SJSA1 (cell line): ENCODE measurements around the gene SKI. TPM values are rescaled to one million over a fixed set of nuclear protein-coding genes. Genes with fewer than 3 reads are reported as not detected.

Source experiments
- DNase-seq, 2 experiments: peaks; one replicate each; pipeline ENCODE4 v3.0.0-alpha.2; 2015 to 2020; ENCODE audit warnings: low spot score in 2 of 2, low read depth in 1 of 2
- H3K27ac ChIP-seq: fragments of 250-450 bp; sonication (Bioruptor Pico); 2 replicates; pipeline ENCODE4 v1.5.1; 2020; ENCODE audit warnings: mild to moderate bottlenecking, moderate library complexity
- H3K27me3 ChIP-seq: fragments of 250-450 bp; sonication (Bioruptor Pico); replicated peaks from 2 replicates; pipeline ENCODE4 v1.5.1; 2020; ENCODE audit warnings: mild to moderate bottlenecking, moderate library complexity
- H3K36me3 ChIP-seq: fragments of 250-450 bp; sonication (Bioruptor Pico); 2 replicates; pipeline ENCODE4 v1.5.1; 2020; ENCODE audit warnings: mild to moderate bottlenecking
- H3K4me1 ChIP-seq: fragments of 250-450 bp; sonication (Bioruptor Pico); replicated peaks from 2 replicates; pipeline ENCODE4 v1.6.1; 2021; ENCODE audit warnings: mild to moderate bottlenecking
- H3K4me3 ChIP-seq: fragments of 250-450 bp; sonication (Bioruptor Pico); 2 replicates; pipeline ENCODE4 v1.5.1; 2020; ENCODE audit warnings: mild to moderate bottlenecking
- H3K9me3 ChIP-seq: fragments of 250-450 bp; sonication (Bioruptor Pico); replicated peaks from 2 replicates; pipeline ENCODE4 v1.5.1; 2020; ENCODE audit warnings: mild to moderate bottlenecking
- total RNA-seq: library from RNA; depleted of rRNA; stranded (reverse); fragments of >200 nt; shearing (Covaris generic); gene quantifications from 2 replicates; pipeline ENCODE4 v1.2.3, GENCODE V29; 2014

Gene SKI
- total RNA-seq, 1 experiment from 2014 or later, result 9.6 TPM

DNA sequence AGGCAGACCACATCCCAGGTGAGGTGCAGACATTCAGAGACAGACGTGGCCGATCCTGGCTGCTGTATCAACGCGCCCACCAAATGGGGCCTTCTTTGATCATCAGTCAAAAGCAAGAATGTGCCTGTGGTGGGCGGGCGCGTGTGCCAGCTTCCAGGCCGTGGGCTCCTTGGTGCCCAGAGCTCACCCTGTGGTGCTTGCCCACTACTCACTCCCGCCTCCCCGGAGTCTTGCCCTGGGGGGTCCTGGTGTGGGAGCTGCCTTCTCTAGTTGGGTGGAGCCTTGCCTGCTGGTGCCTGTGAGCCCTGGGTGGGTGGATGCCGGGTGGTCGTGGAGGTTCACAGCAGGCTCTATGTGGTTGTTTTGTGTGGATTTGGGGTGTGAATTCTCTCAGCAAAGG, 70.6 kb downstream of the SKI start:
- Histone ChIP-seq H3K27ac (no peak overlapping the region), H3K4me3 (no peak overlapping the region), H3K36me3 (peaks cover 14% of the 10 kb centered on the region), H3K4me1 (peaks cover 6% of the 10 kb centered on the region; the same call in 1 of the 2 replicates), H3K9me3 (no peaks in the 10 kb centered on the region), H3K27me3 (no peaks in the 10 kb centered on the region)
- no peak for DNase-seq

DNA sequence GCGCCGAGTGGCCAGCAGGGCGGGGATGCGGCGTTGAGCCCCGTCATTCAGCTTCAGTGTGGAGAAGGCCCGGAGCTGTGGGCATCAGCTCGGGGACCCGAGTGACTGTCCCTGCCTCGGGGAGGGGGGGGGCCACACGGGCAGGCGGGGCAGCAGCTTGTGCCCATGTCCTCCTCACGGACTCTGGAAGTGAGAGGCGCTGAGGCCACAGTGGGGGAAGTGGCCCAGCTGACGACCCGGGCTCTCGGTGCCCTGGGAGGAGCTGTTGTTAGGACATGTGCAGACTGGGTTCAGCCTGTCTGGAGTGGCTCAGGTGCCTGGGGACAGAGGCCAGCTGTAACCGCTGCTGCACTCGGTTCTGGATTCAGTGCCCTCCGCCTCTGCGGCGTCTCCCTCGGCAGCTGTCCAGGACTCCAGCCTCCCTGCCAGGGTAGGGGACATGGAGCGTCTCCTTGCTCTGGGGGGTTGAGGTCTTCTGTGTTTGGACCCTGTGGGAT, 71.1 kb downstream of the SKI start:
- Histone ChIP-seq H3K4me3 (no peak overlapping the region), H3K36me3 (peaks cover 19% of the 10 kb centered on the region), H3K27ac (no peak overlapping the region), H3K4me1 (peaks cover 6% of the 10 kb centered on the region; the same call in 1 of the 2 replicates), H3K9me3 (no peaks in the 10 kb centered on the region), H3K27me3 (no peaks in the 10 kb centered on the region)
- DNase-seq, result no peak

- H3K27me3 ChIP-seq, result no peaks in the 10 kb centered on the region
- no peaks in the 10 kb centered on the region for H3K9me3 ChIP-seq
- H3K4me3 ChIP-seq, result no peak overlapping the region
- peaks cover 29% of the 10 kb centered on the region for H3K36me3 ChIP-seq
- H3K27ac ChIP-seq, result no peak overlapping the region
- peaks cover 6% of the 10 kb centered on the region; the same call in 1 of the 2 replicates for H3K4me1 ChIP-seq
- DNase-seq, result no peak
Observed at GRCh38 chr1:2300004-2300771, 72.1 kb downstream of the SKI start.

DNA sequence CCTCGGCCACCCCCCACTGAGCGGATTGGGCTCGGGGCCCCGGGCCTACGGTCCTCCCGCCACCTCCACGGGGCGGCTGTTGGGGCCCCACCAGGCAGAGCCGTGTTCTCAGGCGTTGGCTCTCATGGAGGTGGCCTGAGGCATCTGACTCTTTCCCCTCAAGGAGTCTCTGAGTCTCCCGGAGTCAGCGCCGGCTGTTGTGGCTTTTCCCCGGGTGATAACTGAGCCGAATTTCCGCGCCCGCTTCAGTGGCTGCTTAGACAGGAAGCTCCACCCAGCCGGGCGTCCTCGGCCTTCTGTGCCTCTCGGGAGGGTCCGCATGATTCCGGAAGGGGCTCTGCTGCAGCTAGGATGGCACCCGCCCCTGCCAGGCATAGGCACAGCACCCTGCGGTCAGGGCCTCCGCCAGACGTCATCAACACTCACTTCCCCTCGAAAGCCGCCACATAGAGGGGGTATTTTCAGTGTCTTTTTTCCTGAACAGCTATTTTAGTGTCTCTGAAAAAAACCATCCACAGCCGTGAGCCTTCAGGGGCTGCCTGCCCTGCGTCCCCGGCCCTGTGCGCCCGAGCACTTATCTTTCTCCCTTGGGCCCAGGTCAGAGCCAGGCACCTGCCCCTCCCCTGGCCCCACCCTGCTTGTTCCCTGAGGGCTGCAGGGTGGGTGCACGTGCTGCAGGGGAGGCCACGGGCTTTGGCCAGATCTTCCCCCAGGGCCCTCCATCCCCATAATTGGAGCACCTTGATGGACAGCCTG, 72.9 kb downstream of the SKI start:
- H3K4me3 ChIP-seq, result no peak overlapping the region
- no peaks in the 10 kb centered on the region for H3K9me3 ChIP-seq
- H3K27me3 ChIP-seq, result no peaks in the 10 kb centered on the region
- no peak overlapping the region for H3K27ac ChIP-seq
- peaks cover 38% of the 10 kb centered on the region for H3K36me3 ChIP-seq
- DNase-seq, result no peak
- no peaks in the 10 kb centered on the region for H3K4me1 ChIP-seq

DNA sequence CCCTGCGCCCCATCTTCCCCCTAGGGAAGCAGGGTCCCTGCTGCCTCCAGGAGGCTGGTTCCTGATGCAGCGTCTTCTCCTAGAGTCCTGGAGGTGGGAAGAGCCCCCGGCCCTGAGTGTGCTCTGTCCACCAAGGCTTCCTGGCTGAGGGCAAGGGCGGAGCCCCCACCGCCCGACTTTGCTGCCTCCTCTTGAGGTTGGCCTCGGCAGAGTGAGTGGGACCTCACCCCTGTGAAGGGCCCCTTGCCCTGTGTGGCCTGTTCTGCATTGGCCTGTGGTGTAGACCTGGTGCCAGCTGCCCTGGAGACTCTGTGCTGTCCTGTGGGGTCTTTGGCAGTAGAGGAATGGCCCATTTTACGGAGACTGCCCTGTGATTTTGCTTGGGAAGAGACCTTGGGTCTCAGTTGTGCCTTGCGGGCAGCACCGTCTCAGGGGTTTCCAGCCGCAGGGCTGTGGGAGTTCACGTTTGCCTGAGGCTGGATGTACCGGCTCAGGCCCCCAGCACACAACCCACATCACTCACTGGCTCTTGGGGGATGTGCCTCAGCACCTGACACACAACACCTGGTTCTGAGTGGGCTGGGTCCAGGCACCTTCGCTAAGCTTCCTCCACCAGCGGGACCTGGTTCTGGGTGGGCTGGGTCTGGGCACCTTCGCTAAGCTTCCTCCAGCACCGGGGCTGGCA, 73.6 kb downstream of the SKI start:
- Histone ChIP-seq H3K27ac (no peak overlapping the region), H3K9me3 (no peaks in the 10 kb centered on the region), H3K4me3 (no peak overlapping the region), H3K27me3 (no peaks in the 10 kb centered on the region), H3K4me1 (no peaks in the 10 kb centered on the region), H3K36me3 (peaks cover 45% of the 10 kb centered on the region)
- no peak for DNase-seq

DNA sequence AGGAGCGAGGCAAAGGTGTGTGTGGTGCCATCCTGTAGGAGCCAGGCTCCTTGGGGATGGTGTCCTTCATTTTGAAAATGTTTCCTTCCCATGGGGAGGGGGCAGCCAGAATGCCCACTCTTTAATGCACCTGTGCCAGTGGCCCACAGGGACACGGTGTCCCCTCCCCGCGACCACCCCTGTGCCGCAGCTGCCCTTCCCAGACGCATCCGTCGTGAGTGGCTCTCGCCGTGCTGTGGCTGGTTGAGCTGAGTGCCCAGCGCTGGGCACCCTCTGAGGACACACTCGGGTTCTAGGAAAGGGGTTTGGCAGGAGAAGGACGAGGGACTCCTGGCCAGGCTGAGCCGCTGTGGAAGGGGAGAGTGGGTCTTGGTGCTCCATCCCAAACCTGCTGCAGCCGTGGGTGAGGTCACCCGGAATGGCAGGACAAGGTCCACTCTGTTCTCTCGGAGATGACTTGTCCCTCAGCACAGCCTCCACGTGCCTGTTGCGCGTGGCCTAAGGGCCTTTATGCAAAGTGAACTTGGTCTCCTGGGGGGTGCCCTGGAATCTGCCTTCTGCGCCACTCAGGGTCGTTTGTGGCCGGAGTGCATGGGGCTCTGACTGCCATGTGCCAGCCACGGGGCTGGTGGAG, 74.3 kb downstream of the SKI start:
- Histone ChIP-seq H3K9me3 (no peaks in the 10 kb centered on the region), H3K4me3 (no peak overlapping the region), H3K27me3 (no peaks in the 10 kb centered on the region), H3K27ac (no peak overlapping the region), H3K36me3 (peaks cover 50% of the 10 kb centered on the region), H3K4me1 (no peaks in the 10 kb centered on the region)
- no peak for DNase-seq

DNA sequence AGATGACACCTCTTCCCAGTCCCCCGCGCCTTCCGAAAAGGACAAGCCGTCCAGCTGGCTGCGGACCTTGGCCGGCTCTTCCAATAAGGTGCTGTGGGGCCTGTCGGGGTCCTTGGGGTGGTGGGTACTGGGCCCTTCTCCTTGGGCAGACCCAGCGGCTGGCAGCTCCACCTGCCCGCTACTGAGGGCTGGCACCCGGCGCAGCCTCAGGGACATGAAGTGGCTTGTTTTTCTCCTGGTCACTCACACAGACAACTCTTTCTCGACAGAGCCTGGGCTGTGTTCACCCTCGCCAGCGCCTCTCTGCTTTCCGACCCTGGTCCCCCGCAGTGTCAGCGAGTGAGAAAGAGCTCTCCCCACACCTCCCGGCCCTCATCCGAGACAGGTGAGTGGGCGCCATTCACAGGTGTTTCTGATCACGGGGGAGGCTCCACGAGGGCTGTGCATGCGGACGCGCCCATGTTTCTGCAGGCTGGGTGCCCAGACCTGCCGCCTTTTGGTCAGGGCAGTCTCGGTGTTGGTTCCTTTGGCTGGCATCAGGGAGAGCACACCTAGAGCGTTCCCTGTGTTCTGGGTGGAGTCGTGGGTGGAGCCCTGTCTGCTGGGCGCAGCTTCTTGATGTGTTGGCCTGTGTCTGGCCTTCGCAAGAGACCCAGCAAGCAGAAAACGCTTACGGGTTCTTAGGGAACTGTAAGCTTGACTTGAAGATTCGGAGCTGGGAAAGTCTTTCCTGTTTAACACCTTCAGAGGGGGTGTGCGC, 75.1 kb downstream of the SKI start:
- no peaks in the 10 kb centered on the region for H3K27me3 ChIP-seq
- no peaks in the 10 kb centered on the region for H3K9me3 ChIP-seq
- peaks cover 58% of the 10 kb centered on the region for H3K36me3 ChIP-seq
- no peaks in the 10 kb centered on the region for H3K4me1 ChIP-seq
- no peak overlapping the region for H3K27ac ChIP-seq
- no peak overlapping the region for H3K4me3 ChIP-seq
- no peak for DNase-seq

DNA sequence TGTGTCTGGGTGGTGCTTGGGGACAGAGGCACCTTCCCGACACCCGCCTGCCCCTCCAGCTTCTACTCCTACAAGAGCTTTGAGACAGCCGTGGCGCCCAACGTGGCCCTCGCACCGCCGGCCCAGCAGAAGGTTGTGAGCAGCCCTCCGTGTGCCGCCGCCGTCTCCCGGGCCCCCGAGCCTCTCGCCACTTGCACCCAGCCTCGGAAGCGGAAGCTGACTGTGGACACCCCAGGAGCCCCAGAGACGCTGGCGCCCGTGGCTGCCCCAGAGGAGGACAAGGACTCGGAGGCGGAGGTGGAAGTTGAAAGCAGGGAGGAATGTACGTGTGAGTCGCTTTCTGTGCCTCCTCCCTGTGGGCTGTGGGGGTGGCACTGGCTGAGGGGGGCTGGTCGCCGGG, 75.7 kb downstream of the SKI start:
- DNase-seq, result no peak
- H3K27ac ChIP-seq, result no peak overlapping the region
- H3K4me3 ChIP-seq, result no peak overlapping the region
- H3K4me1 ChIP-seq, result no peaks in the 10 kb centered on the region
- peaks cover 62% of the 10 kb centered on the region for H3K36me3 ChIP-seq
- H3K27me3 ChIP-seq, result no peaks in the 10 kb centered on the region
- H3K9me3 ChIP-seq, result no peaks in the 10 kb centered on the region

DNA sequence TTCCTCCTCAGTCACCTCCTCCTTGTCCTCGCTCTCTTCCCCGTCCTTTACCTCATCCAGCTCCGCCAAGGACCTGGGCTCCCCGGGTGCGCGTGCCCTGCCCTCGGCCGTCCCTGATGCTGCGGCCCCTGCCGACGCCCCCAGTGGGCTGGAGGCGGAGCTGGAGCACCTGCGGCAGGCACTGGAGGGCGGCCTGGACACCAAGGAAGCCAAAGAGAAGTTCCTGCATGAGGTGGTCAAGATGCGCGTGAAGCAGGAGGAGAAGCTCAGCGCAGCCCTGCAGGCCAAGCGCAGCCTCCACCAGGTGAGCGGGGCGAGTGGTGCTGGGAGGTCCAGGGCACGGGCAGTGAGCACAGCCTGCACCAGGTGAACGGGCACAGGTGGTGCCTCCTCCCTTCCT, 76.2 kb downstream of the SKI start:
- H3K9me3 ChIP-seq, result no peaks in the 10 kb centered on the region
- H3K4me3 ChIP-seq, result no peak overlapping the region
- H3K27ac ChIP-seq, result no peak overlapping the region
- no peaks in the 10 kb centered on the region for H3K27me3 ChIP-seq
- peaks cover 64% of the 10 kb centered on the region for H3K36me3 ChIP-seq
- H3K4me1 ChIP-seq, result no peaks in the 10 kb centered on the region
- no peak for DNase-seq

DNA sequence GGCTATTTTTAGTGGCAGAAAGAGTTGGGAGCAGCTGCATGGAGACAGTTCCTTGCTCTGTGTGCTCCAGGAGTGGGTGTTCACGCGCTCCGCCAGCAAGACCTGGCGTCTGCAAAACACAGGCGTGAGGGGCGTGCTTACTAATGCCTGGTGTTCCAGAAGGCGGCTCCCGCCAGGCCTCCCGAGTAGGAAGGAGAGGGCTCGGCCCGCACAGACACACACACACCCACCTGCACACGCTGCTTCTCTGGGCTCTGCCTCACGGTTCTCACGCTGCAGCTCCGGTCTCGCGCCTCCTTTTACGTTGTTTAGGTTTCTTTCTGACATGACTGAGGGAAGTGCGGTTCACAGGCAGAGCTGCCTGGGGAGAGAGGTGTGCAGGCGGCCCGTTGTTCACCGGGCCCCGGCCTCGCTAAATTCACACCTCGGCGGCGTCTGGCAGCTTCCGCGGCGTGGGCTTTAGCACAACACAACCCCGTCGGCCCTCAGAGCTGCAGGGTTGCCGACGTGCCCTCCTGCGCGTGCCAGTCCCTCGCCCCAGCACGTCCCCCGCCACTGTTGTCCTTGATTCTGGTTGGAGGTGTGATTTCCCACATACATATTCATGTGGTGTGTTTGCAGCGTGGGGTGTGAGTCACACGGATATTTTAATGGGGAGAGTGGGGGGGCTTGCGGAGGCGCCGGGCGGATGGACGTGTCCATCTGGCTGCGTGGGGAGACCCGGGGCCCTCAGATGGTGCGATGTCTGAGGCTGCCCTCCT, 77.0 kb downstream of the SKI start:
- peaks cover 65% of the 10 kb centered on the region for H3K36me3 ChIP-seq
- no peaks in the 10 kb centered on the region for H3K4me1 ChIP-seq
- no peaks in the 10 kb centered on the region for H3K9me3 ChIP-seq
- no peak overlapping the region for H3K4me3 ChIP-seq
- no peak for DNase-seq
- H3K27me3 ChIP-seq, result no peaks in the 10 kb centered on the region
- H3K27ac ChIP-seq, result no peak overlapping the region

DNA sequence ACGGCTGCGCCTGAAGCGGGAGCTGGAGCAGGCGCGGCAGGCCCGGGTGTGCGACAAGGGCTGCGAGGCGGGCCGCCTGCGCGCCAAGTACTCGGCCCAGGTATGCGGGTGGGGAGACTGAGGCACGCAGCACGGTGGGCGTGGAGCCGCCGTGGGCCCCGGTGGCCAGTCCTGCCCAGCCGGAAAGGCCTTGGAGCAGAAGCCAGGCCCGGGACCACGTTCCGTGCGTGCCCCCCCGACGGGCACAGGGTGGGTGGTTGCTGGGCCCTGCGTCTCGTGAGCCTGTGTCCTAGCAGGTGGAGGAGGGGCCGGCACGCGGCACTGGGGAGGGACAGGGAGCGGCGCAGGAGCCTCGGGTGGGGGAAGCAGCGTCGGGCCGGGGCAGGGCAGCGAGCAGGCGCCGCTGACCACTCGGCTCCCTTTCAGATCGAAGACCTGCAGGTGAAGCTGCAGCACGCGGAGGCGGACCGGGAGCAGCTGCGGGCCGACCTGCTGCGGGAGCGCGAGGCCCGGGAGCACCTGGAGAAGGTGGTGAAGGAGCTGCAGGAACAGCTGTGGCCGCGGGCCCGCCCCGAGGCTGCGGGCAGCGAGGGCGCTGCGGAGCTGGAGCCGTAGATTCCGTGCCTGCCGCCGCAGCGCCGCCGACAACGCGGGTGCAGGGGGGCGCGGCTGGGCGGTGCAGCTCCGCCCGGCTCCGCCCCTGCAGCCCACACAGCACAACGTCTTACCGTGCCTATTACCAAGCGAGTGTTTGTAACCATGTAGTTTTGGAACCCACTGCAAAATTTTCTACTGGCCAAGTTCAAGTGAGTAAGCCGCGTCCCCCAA, 78.2 kb downstream of the SKI start:
- H3K4me1 ChIP-seq, result peaks cover 4% of the 10 kb centered on the region
- H3K27ac ChIP-seq, result no peak overlapping the region
- no peak overlapping the region for H3K4me3 ChIP-seq
- H3K9me3 ChIP-seq, result no peaks in the 10 kb centered on the region
- no peaks in the 10 kb centered on the region for H3K27me3 ChIP-seq
- no peak for DNase-seq
- peaks cover 73% of the 10 kb centered on the region for H3K36me3 ChIP-seq

- Histone ChIP-seq H3K9me3 (no peaks in the 10 kb centered on the region), H3K27ac (no peak overlapping the region), H3K4me3 (no peak overlapping the region), H3K36me3 (peaks cover 71% of the 10 kb centered on the region), H3K27me3 (no peaks in the 10 kb centered on the region), H3K4me1 (peaks cover 12% of the 10 kb centered on the region)
- no peak for DNase-seq
Observed at GRCh38 chr1:2307064-2307605, 79.0 kb downstream of the SKI start.
